Adrenal gland (tissue), 5 donors: Measurements from ENCODE around the gene GRID1.

Experiments
- POLR2A ChIP-seq, 2 donors: fragments of 450-650 bp; IDR thresholded peaks; one replicate each; pipeline ENCODE4 v1.6.1; 2017; ENCODE audit warnings: antibody characterized with exemption in 2 of 2, mild to moderate bottlenecking in 2 of 2, moderate library complexity in 1 of 2
- TF ChIP-seq, protein P1 (sequence below), 6 experiments: fragments of 450-650 bp in 4 of 6; fragments of 200-600 bp in 2 of 6; sonication (generic) in 1 of 6; IDR thresholded peaks; 1 replicate in 5 of 6; 2 replicates in 1 of 6; pipeline versions ENCODE4 v1.5.1 to v1.8.0; 2016 to 2021; ENCODE audit warnings: antibody characterized with exemption in 6 of 6, mild to moderate bottlenecking in 2 of 6, moderate library complexity in 1 of 6
- donor health status: DM: no; HTN: no; CAD: no.

DNA sequence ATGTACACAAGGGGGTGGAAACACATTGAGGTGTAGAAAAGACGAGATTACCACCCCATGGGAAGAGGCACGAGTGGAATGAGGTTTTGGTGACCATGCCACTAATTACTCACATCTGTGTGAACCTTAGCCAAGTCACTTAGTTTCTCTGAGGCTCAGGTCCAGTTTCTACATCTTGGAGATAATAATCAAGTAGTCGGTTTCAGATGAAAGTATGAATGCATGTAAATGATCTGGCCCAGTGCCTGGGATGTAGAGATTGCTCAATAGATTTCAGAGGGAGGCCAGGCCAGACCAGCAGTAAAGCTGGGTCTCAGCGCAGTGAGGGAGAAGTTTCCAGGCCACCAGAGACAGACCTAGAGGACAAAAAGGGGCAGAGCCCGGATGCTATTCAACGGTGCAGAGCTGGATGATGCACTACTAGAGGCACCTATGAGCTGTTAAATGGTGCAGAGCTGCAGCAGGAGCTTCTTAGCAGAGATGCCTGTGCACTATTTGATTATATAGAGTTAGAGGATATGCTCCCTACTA, 725.1 kb downstream of the GRID1 start:
- TF ChIP-seq, protein P1, sequence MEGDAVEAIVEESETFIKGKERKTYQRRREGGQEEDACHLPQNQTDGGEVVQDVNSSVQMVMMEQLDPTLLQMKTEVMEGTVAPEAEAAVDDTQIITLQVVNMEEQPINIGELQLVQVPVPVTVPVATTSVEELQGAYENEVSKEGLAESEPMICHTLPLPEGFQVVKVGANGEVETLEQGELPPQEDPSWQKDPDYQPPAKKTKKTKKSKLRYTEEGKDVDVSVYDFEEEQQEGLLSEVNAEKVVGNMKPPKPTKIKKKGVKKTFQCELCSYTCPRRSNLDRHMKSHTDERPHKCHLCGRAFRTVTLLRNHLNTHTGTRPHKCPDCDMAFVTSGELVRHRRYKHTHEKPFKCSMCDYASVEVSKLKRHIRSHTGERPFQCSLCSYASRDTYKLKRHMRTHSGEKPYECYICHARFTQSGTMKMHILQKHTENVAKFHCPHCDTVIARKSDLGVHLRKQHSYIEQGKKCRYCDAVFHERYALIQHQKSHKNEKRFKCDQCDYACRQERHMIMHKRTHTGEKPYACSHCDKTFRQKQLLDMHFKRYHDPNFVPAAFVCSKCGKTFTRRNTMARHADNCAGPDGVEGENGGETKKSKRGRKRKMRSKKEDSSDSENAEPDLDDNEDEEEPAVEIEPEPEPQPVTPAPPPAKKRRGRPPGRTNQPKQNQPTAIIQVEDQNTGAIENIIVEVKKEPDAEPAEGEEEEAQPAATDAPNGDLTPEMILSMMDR (IDR thresholded peaks at IDR 0.05) = no peak
- no peak for TF ChIP-seq POLR2A (IDR thresholded peaks at IDR 0.05)
